MM.1S (cell line): ENCODE results near the gene CCT5.

Experiments used
- DNase-seq: peaks from one replicate; pipeline ENCODE4 v3.0.0-alpha.2; 2015
- H2AFZ ChIP-seq: fragments of 300-600 bp; sonication (generic); 2 replicates; pipeline ENCODE4 v1.6.0; 2016; ENCODE audit warnings: antibody characterized with exemption, low read length
- H3F3A ChIP-seq: fragments of 300-600 bp; sonication (generic); 2 replicates; pipeline ENCODE4 v1.6.1; 2016; ENCODE audit warnings: mild to moderate bottlenecking, antibody characterized with exemption, low read length, moderate library complexity, mixed read lengths; ENCODE audit not compliant: insufficient read depth
- H3K27ac ChIP-seq: fragments of 300-600 bp; sonication (generic); 2 replicates; pipeline ENCODE4 v1.5.1; 2016; ENCODE audit warnings: mild to moderate bottlenecking, low read length
- H3K27me3 ChIP-seq: fragments of 300-600 bp; sonication (generic); replicated peaks from 2 replicates; pipeline ENCODE4 v1.6.0; 2016; ENCODE audit warnings: low read length; ENCODE audit not compliant: insufficient read depth
- H3K36me3 ChIP-seq: fragments of 300-600 bp; sonication (generic); replicated peaks from 2 replicates; pipeline ENCODE4 v1.6.1; 2016; ENCODE audit warnings: mild to moderate bottlenecking, low read length, mixed read lengths; ENCODE audit not compliant: insufficient read depth
- H3K4me1 ChIP-seq: fragments of 300-600 bp; sonication (generic); 2 replicates; pipeline ENCODE4 v1.6.1; 2016; ENCODE audit warnings: low read length, mixed read lengths
- H3K4me2 ChIP-seq: fragments of 300-600 bp; sonication (generic); 2 replicates; pipeline ENCODE4 v1.6.0; 2016; ENCODE audit warnings: low read depth, low read length
- H3K4me3 ChIP-seq: fragments of 300-600 bp; sonication (generic); 2 replicates; pipeline ENCODE4 v1.5.1; 2016; ENCODE audit warnings: low read length, mixed read lengths
- H3K79me2 ChIP-seq: fragments of 300-600 bp; sonication (generic); 2 replicates; pipeline ENCODE4 v1.6.1; 2016; ENCODE audit warnings: mixed run types, low read length, mixed read lengths
- H3K9ac ChIP-seq: fragments of 300-600 bp; sonication (generic); 2 replicates; pipeline ENCODE4 v1.6.1; 2016; ENCODE audit warnings: low read length, mixed read lengths
- H3K9me2 ChIP-seq: fragments of 300-600 bp; sonication (generic); replicated peaks from 2 replicates; pipeline ENCODE4 v1.6.1; 2016; ENCODE audit warnings: mild to moderate bottlenecking, low read length, mixed read lengths; ENCODE audit not compliant: insufficient read depth
- H3K9me3 ChIP-seq: fragments of 300-600 bp; sonication (generic); replicated peaks from 2 replicates; pipeline ENCODE4 v1.6.1; 2016; ENCODE audit warnings: mild to moderate bottlenecking, low read length, mixed read lengths; ENCODE audit not compliant: insufficient read depth
- H4K20me1 ChIP-seq: fragments of 300-600 bp; sonication (generic); 2 replicates; pipeline ENCODE4 v1.6.1; 2016; ENCODE audit warnings: mild to moderate bottlenecking, low read length, moderate library complexity, mixed read lengths; ENCODE audit not compliant: insufficient read depth
- EZH2 ChIP-seq: fragments of 300-600 bp; sonication (generic); optimal IDR thresholded peaks from 2 replicates; pipeline ENCODE3; 2017; ENCODE audit warnings: low read depth, mild to moderate bottlenecking, antibody characterized with exemption, low read length, mixed read lengths
- EZH2phosphoT487 ChIP-seq: fragments of 300-600 bp; sonication (generic); IDR thresholded peaks from 2 replicates; pipeline ENCODE4 v1.6.1; 2018; ENCODE audit warnings: antibody characterized with exemption, low read length
- TF ChIP-seq, protein P1 (sequence below): fragments of 300-600 bp; sonication (generic); IDR thresholded peaks from 2 replicates; pipeline ENCODE4 v1.5.1; 2016; ENCODE audit warnings: antibody characterized with exemption, low read length, mixed read lengths

Gene CCT5

DNA sequence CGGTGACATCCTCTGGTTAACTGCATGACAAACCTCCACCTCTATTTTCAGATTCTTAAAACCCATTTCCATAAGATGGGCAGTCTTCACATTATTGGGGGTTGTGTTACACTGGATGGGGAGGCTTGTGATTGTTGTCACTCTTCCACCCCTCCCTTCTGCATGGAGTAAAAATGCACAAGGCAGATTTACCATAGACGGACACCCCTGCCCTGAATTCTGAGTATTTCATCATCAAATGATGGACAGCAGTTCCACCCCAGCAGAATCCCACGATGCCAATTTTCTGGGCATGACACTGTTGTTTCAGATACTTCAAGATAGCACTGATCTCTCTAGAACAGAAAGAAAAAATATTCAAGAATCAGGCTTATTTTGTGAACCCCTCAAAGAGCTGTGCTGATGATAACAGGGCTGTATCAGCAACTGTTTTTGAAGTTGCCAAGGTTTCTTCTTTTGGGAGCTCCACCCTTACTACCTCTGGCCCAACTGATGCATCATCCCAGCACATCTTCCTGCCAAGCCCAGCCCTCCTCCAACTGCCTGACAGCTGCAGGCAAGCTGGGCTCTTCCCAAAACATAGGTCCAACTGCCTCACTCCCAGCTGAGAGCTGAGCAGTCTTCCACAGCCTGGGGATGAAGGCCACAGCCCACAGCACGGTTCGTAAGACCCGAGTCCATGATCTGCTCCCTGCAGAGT lies 36.2 kb downstream of the CCT5 start:
- Histone ChIP-seq H3K4me2 (no peak overlapping the region), H3K9me2 (no peaks in the 10 kb centered on the region), H3K9ac (no peak overlapping the region), H3K4me3 (no peak overlapping the region), H3K27me3 (no peaks in the 10 kb centered on the region), H3K9me3 (no peaks in the 10 kb centered on the region), H3K36me3 (no peaks in the 10 kb centered on the region), H4K20me1 (no peaks in the 10 kb centered on the region), H3K79me2 (0 out of 2 replicates have a peak, but pooled peaks cover 5% of the 10 kb centered on the region), H2AFZ (no peak overlapping the region), H3K27ac (no peak overlapping the region), H3F3A (peaks cover 28% of the 10 kb centered on the region), H3K4me1 (peaks cover 35% of the 10 kb centered on the region)
- TF ChIP-seq EZH2phosphoT487 = no peak
- TF ChIP-seq EZH2 = no peak
- TF ChIP-seq, protein P1, sequence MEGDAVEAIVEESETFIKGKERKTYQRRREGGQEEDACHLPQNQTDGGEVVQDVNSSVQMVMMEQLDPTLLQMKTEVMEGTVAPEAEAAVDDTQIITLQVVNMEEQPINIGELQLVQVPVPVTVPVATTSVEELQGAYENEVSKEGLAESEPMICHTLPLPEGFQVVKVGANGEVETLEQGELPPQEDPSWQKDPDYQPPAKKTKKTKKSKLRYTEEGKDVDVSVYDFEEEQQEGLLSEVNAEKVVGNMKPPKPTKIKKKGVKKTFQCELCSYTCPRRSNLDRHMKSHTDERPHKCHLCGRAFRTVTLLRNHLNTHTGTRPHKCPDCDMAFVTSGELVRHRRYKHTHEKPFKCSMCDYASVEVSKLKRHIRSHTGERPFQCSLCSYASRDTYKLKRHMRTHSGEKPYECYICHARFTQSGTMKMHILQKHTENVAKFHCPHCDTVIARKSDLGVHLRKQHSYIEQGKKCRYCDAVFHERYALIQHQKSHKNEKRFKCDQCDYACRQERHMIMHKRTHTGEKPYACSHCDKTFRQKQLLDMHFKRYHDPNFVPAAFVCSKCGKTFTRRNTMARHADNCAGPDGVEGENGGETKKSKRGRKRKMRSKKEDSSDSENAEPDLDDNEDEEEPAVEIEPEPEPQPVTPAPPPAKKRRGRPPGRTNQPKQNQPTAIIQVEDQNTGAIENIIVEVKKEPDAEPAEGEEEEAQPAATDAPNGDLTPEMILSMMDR = no peak
- DNase-seq = no peak

DNA sequence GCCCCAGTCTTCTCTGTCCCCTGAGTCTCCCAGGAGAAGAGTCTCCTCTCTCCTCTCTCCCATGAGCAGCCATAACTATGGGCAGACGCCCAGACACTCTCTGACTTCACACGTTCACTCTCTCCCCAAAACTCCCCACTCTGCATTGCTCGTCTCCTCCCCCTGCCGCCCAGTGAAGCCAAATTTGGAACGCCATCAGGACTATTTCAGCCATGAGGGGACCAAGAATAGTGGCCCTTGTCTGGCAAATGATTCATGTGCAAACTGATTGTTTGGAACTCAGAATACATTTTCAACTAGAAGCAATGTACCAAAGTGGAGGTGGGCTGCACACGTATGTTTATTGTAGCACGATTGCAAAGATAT lies 36.8 kb downstream of the CCT5 start:
- H4K20me1 ChIP-seq = no peaks in the 10 kb centered on the region
- H3K27ac ChIP-seq = no peak overlapping the region
- no peak for DNase-seq

DNA sequence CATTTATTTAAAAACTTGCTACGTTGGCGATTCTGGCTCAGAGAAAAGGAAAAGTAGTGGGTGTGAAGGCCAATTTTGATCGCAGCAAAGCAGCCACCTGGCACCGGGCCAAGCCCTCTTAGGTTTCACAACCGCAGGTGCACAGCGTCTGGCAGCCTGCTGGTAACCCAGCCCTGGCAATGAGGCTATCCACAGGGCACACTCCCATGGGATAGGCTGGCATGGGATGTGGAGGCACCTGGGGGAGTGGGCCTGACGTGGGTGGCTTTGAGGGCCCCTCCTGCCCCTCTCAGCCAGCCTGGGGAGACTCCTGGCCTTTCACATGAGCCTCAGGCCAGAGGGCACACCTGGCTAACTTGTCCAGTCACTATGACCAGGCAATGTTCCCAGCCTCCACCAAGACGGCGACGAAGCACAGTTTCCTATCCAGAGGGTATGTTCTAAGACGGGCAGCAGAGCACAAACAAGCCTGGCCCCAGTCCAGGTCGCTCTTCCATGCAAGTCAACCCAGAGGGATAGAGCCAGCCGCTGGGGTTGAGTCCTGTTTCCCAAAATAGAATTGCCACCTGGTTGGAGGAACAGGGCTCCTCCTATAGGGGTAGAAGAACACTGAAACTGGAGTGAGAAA lies 38.6 kb downstream of the CCT5 start:
- H3F3A ChIP-seq = peaks cover 26% of the 10 kb centered on the region
- peak; percentile 97 for DNase-seq
- no peaks in the 10 kb centered on the region for H3K36me3 ChIP-seq
- H3K4me2 ChIP-seq = peak overlapping the region; percentile 84
- 0 out of 2 replicates have a peak, but pooled peaks cover 5% of the 10 kb centered on the region for H3K79me2 ChIP-seq
- H3K4me3 ChIP-seq = peak overlapping the region; percentile 40; the same call in 1 of the 2 replicates
- H2AFZ ChIP-seq = peak overlapping the region; percentile 44
- H3K9ac ChIP-seq = peak overlapping the region; percentile 26; the same call in 1 of the 2 replicates
- peak overlapping the region; percentile 87 for H3K27ac ChIP-seq
- H3K9me3 ChIP-seq = no peaks in the 10 kb centered on the region
- H3K9me2 ChIP-seq = no peaks in the 10 kb centered on the region
- H3K4me1 ChIP-seq = peaks cover 32% of the 10 kb centered on the region
- no peaks in the 10 kb centered on the region for H4K20me1 ChIP-seq
- TF ChIP-seq EZH2 = no peak
- TF ChIP-seq, protein P1 = peak; percentile 15
- no peaks in the 10 kb centered on the region for H3K27me3 ChIP-seq

More for the DNA sequence above, 36.8 kb downstream of the CCT5 start:
- Histone ChIP-seq H3K4me2 (no peak overlapping the region), H3K9ac (no peak overlapping the region), H3K79me2 (0 out of 2 replicates have a peak, but pooled peaks cover 5% of the 10 kb centered on the region), H3K27me3 (no peaks in the 10 kb centered on the region), H3F3A (peaks cover 28% of the 10 kb centered on the region), H3K4me1 (peaks cover 35% of the 10 kb centered on the region), H2AFZ (no peak overlapping the region), H3K9me3 (no peaks in the 10 kb centered on the region), H3K9me2 (no peaks in the 10 kb centered on the region), H3K36me3 (no peaks in the 10 kb centered on the region), H3K4me3 (no peak overlapping the region)
- TF ChIP-seq EZH2 (no peak), EZH2phosphoT487 (no peak)
- TF ChIP-seq, protein P1 = no peak
